MM.1S (cell line): ENCODE measurements around the gene SESN2.

Experiments
- DNase-seq: peaks from one replicate; pipeline ENCODE4 v3.0.0-alpha.2; 2015
- H2AFZ ChIP-seq: fragments of 300-600 bp; sonication (generic); 2 replicates; pipeline ENCODE4 v1.6.0; 2016; ENCODE audit warnings: antibody characterized with exemption, low read length
- H3F3A ChIP-seq: fragments of 300-600 bp; sonication (generic); 2 replicates; pipeline ENCODE4 v1.6.1; 2016; ENCODE audit warnings: mild to moderate bottlenecking, antibody characterized with exemption, low read length, moderate library complexity, mixed read lengths; ENCODE audit not compliant: insufficient read depth
- H3K27ac ChIP-seq: fragments of 300-600 bp; sonication (generic); 2 replicates; pipeline ENCODE4 v1.5.1; 2016; ENCODE audit warnings: mild to moderate bottlenecking, low read length
- H3K27me3 ChIP-seq: fragments of 300-600 bp; sonication (generic); replicated peaks from 2 replicates; pipeline ENCODE4 v1.6.0; 2016; ENCODE audit warnings: low read length; ENCODE audit not compliant: insufficient read depth
- H3K36me3 ChIP-seq: fragments of 300-600 bp; sonication (generic); replicated peaks from 2 replicates; pipeline ENCODE4 v1.6.1; 2016; ENCODE audit warnings: mild to moderate bottlenecking, low read length, mixed read lengths; ENCODE audit not compliant: insufficient read depth
- H3K4me1 ChIP-seq: fragments of 300-600 bp; sonication (generic); 2 replicates; pipeline ENCODE4 v1.6.1; 2016; ENCODE audit warnings: low read length, mixed read lengths
- H3K4me2 ChIP-seq: fragments of 300-600 bp; sonication (generic); 2 replicates; pipeline ENCODE4 v1.6.0; 2016; ENCODE audit warnings: low read depth, low read length
- H3K4me3 ChIP-seq: fragments of 300-600 bp; sonication (generic); 2 replicates; pipeline ENCODE4 v1.5.1; 2016; ENCODE audit warnings: low read length, mixed read lengths
- H3K79me2 ChIP-seq: fragments of 300-600 bp; sonication (generic); 2 replicates; pipeline ENCODE4 v1.6.1; 2016; ENCODE audit warnings: mixed run types, low read length, mixed read lengths
- H3K9ac ChIP-seq: fragments of 300-600 bp; sonication (generic); 2 replicates; pipeline ENCODE4 v1.6.1; 2016; ENCODE audit warnings: low read length, mixed read lengths
- H3K9me2 ChIP-seq: fragments of 300-600 bp; sonication (generic); replicated peaks from 2 replicates; pipeline ENCODE4 v1.6.1; 2016; ENCODE audit warnings: mild to moderate bottlenecking, low read length, mixed read lengths; ENCODE audit not compliant: insufficient read depth
- H3K9me3 ChIP-seq: fragments of 300-600 bp; sonication (generic); replicated peaks from 2 replicates; pipeline ENCODE4 v1.6.1; 2016; ENCODE audit warnings: mild to moderate bottlenecking, low read length, mixed read lengths; ENCODE audit not compliant: insufficient read depth
- H4K20me1 ChIP-seq: fragments of 300-600 bp; sonication (generic); 2 replicates; pipeline ENCODE4 v1.6.1; 2016; ENCODE audit warnings: mild to moderate bottlenecking, low read length, moderate library complexity, mixed read lengths; ENCODE audit not compliant: insufficient read depth
- EZH2 ChIP-seq: fragments of 300-600 bp; sonication (generic); optimal IDR thresholded peaks from 2 replicates; pipeline ENCODE3; 2017; ENCODE audit warnings: low read depth, mild to moderate bottlenecking, antibody characterized with exemption, low read length, mixed read lengths
- EZH2phosphoT487 ChIP-seq: fragments of 300-600 bp; sonication (generic); IDR thresholded peaks from 2 replicates; pipeline ENCODE4 v1.6.1; 2018; ENCODE audit warnings: antibody characterized with exemption, low read length
- TF ChIP-seq, protein P1 (sequence below): fragments of 300-600 bp; sonication (generic); IDR thresholded peaks from 2 replicates; pipeline ENCODE4 v1.5.1; 2016; ENCODE audit warnings: antibody characterized with exemption, low read length, mixed read lengths

The SESN2 gene

DNA sequence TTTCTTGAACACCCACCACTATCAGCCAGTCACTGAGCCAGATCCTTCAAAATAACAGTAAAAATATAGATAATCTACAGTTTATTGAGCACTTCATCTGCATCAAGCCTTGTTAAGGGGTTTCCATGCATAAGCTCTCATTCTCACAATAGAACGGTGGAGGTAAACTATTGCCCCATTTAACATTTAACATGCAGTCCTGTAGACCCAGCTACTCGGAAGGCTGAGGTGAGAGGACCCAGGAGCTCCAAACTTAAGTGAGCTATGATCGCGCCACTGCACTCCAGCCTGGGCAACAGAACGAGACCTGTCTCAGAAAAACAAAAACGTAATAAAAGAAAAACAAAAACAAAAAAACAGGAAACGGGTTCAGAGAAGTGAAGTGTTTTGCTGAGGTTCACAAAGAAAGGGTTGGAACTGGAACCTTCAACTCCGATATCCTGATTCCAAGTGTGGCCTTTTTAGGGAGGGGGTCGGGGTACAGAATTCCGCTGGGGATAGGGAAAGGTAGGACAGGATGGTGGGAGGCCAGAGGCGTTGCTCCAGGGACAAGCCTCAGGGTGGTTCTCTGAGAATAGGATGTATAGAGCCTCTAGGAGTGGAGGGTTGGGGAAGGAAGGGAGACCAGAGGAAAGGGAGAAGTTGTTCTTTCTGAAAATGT, 11.6 kb upstream of the SESN2 start:
- H3K27ac ChIP-seq, result peak overlapping the region; percentile 89
- no peak for TF ChIP-seq EZH2phosphoT487
- TF ChIP-seq, protein P1, sequence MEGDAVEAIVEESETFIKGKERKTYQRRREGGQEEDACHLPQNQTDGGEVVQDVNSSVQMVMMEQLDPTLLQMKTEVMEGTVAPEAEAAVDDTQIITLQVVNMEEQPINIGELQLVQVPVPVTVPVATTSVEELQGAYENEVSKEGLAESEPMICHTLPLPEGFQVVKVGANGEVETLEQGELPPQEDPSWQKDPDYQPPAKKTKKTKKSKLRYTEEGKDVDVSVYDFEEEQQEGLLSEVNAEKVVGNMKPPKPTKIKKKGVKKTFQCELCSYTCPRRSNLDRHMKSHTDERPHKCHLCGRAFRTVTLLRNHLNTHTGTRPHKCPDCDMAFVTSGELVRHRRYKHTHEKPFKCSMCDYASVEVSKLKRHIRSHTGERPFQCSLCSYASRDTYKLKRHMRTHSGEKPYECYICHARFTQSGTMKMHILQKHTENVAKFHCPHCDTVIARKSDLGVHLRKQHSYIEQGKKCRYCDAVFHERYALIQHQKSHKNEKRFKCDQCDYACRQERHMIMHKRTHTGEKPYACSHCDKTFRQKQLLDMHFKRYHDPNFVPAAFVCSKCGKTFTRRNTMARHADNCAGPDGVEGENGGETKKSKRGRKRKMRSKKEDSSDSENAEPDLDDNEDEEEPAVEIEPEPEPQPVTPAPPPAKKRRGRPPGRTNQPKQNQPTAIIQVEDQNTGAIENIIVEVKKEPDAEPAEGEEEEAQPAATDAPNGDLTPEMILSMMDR, result no peak
- no peak for TF ChIP-seq EZH2
- H3K4me2 ChIP-seq, result peak overlapping the region; percentile 85
- no peaks in the 10 kb centered on the region for H3K36me3 ChIP-seq
- no peaks in the 10 kb centered on the region for H4K20me1 ChIP-seq
- no peaks in the 10 kb centered on the region for H3K27me3 ChIP-seq
- DNase-seq, result no peak
- H3K79me2 ChIP-seq, result no peaks in the 10 kb centered on the region
- peaks cover 46% of the 10 kb centered on the region for H3K4me1 ChIP-seq
- peak overlapping the region; percentile 83 for H2AFZ ChIP-seq
- H3K9me2 ChIP-seq, result no peaks in the 10 kb centered on the region
- peak overlapping the region; percentile 67 for H3K9ac ChIP-seq
- H3K9me3 ChIP-seq, result no peaks in the 10 kb centered on the region
- H3F3A ChIP-seq, result peaks cover 60% of the 10 kb centered on the region
- peak overlapping the region; percentile 47 for H3K4me3 ChIP-seq

DNA sequence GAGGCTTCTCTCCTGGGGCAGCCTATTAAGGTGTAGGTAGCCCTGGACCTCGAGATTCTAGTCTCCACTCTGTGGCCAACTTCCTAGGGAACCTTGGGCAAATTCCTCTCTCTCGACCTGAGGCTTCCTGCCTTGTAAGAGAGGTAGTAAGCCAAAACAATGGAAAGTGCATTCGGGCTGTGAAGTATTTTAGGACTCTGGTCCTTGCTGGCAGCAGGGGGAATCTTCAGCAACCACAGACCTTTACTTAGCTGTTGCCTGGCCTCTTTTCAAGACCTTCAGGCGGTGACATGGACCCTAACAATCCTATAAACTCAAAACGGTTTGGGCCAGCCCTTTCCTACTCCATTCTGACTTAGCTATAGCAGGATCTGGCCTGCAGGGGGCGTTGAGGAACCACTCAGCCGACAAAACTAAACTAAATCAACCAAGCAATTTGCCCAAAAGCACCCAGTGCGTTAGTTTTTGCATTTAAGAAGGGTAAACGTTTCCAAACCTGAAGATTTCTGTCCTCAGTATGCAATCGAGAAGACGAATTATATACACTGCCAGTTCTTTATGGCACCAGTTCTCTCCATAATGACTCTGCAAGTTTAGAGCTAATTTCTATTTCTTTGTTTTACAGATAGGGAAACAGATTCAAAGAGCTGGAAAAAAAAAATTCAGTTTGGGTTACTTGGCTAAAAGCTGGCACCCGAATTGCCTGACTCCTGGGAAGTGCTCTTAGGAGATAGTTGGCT, 10.9 kb upstream of the SESN2 start:
- H3K9me3 ChIP-seq, result no peaks in the 10 kb centered on the region
- H3K4me1 ChIP-seq, result peaks cover 46% of the 10 kb centered on the region
- peaks cover 56% of the 10 kb centered on the region for H3F3A ChIP-seq
- H3K4me2 ChIP-seq, result peak overlapping the region; percentile 85
- no peaks in the 10 kb centered on the region for H4K20me1 ChIP-seq
- peak; percentile 82 for DNase-seq
- peak overlapping the region; percentile 67 for H3K9ac ChIP-seq
- no peaks in the 10 kb centered on the region for H3K27me3 ChIP-seq
- peak overlapping the region; percentile 89 for H3K27ac ChIP-seq
- H3K79me2 ChIP-seq, result no peaks in the 10 kb centered on the region
- no peaks in the 10 kb centered on the region for H3K36me3 ChIP-seq
- no peaks in the 10 kb centered on the region for H3K9me2 ChIP-seq
- TF ChIP-seq, protein P1, result peak; percentile 97
- no peak for TF ChIP-seq EZH2
- peak overlapping the region; percentile 47 for H3K4me3 ChIP-seq
- H2AFZ ChIP-seq, result peak overlapping the region; percentile 83

DNA sequence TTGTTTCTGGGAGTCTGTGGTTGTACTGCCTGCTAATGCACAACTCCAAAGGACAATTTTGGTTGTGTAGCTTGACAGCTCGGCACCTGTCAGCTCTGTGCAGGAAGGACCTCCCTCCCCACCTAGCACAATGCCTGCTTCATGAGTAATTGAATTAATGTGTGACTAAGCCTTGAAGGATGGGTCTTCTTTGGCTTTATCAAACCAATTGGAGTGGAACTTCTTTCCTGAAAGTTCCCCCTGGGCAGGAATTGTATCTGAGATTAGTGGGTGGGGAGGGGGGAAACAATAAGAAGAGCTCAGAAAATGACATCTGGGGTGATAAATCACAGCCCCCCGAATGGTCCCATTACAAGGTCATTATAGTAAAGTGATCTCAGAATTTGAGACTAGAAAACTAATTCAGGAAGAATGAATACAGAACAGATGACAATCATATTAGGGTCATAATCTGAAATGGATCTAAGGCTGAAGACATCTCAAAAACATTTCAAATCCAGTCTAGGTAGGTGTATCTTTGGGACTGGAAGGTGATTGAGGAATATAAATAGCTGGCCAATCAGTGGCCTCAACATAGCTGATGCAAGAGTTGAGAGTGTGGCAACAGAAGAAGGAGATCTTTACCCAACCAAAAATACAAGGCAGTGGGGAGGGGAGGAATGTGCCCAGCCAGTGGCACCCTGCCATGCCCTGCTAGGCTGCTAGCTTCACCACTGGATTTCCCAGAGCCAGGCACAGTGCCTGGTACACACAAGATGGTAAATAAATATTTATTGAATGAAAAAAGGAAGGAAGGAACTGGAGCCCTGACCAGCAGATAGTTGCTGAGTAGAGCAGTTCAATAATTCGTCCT, 10.1 kb upstream of the SESN2 start:
- Histone ChIP-seq H3K4me3 (peak overlapping the region; percentile 47), H3K4me1 (peaks cover 39% of the 10 kb centered on the region), H3K4me2 (peak overlapping the region; percentile 85), H3F3A (peaks cover 49% of the 10 kb centered on the region), H3K9ac (peak overlapping the region; percentile 67), H2AFZ (peak overlapping the region; percentile 83), H3K9me3 (no peaks in the 10 kb centered on the region), H3K9me2 (no peaks in the 10 kb centered on the region), H3K27me3 (no peaks in the 10 kb centered on the region), H3K27ac (peak overlapping the region; percentile 89), H3K79me2 (no peaks in the 10 kb centered on the region), H4K20me1 (no peaks in the 10 kb centered on the region), H3K36me3 (no peaks in the 10 kb centered on the region)
- TF ChIP-seq EZH2, result no peak
- no peak for TF ChIP-seq EZH2phosphoT487
- TF ChIP-seq, protein P1, result no peak
- peak; percentile 40 for DNase-seq
